HG03378 (cell line): ENCODE measurements around the gene UBXN11.
"Not testable (repeated sequence)": the region's sequence is repeated elsewhere in the genome, so short reads cannot be mapped to it uniquely, and the experiment has no call there.

Experiments
- ATAC-seq: cut with Tn5 transposase; IDR thresholded peaks from one replicate; pipeline ENCODE4 v1.9.1; 2021; ENCODE audit warnings: mild to moderate bottlenecking, moderate library complexity; ENCODE audit not compliant: unreplicated experiment

Gene UBXN11

GRCh38 chr1:26337206-26337535 lies 30.7 kb upstream of the UBXN11 start:
- no peak for ATAC-seq

- ATAC-seq: no peak
Observed at GRCh38 chr1:26336477-26337205, 30.2 kb upstream of the UBXN11 start.

- no peak for ATAC-seq
Observed at GRCh38 chr1:26335774-26336476, 29.5 kb upstream of the UBXN11 start.

GRCh38 chr1:26333312-26333711 lies 26.9 kb upstream of the UBXN11 start:
- not testable (repeated sequence) for ATAC-seq

GRCh38 chr1:26330276-26330675 lies 23.8 kb upstream of the UBXN11 start:
- ATAC-seq: no peak

- ATAC-seq: not testable (repeated sequence)
Observed at GRCh38 chr1:26329380-26329779, 22.9 kb upstream of the UBXN11 start.

GRCh38 chr1:26328597-26328996 lies 22.2 kb upstream of the UBXN11 start:
- no peak for ATAC-seq

GRCh38 chr1:26327956-26328362 lies 21.5 kb upstream of the UBXN11 start:
- no peak for ATAC-seq

- ATAC-seq: no peak
Observed at GRCh38 chr1:26324550-26324949, 18.1 kb upstream of the UBXN11 start.

- no peak for ATAC-seq
Observed at GRCh38 chr1:26323382-26323781, 16.9 kb upstream of the UBXN11 start.

- no peak for ATAC-seq
Observed at GRCh38 chr1:26322042-26322331, 15.6 kb upstream of the UBXN11 start.

GRCh38 chr1:26321315-26322041 lies 15.0 kb upstream of the UBXN11 start:
- ATAC-seq: peak; percentile 40

GRCh38 chr1:26320896-26321295 lies 14.5 kb upstream of the UBXN11 start:
- ATAC-seq: no peak

GRCh38 chr1:26318338-26319064 lies 12.1 kb upstream of the UBXN11 start:
- ATAC-seq: no peak

GRCh38 chr1:26317612-26318337 lies 11.3 kb upstream of the UBXN11 start, which contains the start of gene CD52:
TSS of gene CD52 (plus strand) at chr1:26317958. CDS start at chr1:26318018, 60 bp downstream.
- ATAC-seq: no peak

GRCh38 chr1:26317146-26317545 lies 10.7 kb upstream of the UBXN11 start:
- ATAC-seq: no peak

GRCh38 chr1:26315874-26316850 lies 9.7 kb upstream of the UBXN11 start:
- no peak for ATAC-seq

GRCh38 chr1:26314501-26314900 lies 8.1 kb upstream of the UBXN11 start:
- no peak for ATAC-seq
